ENCODE measurements around the gene ZNF746. TPM values are rescaled to one million over a fixed set of nuclear protein-coding genes. Genes with fewer than 3 reads are reported as not detected.

ZNF746 gene
- total RNA-seq, 1 experiment from 2014 or later = 19.2 TPM

- TF ChIP-seq, protein P1, sequence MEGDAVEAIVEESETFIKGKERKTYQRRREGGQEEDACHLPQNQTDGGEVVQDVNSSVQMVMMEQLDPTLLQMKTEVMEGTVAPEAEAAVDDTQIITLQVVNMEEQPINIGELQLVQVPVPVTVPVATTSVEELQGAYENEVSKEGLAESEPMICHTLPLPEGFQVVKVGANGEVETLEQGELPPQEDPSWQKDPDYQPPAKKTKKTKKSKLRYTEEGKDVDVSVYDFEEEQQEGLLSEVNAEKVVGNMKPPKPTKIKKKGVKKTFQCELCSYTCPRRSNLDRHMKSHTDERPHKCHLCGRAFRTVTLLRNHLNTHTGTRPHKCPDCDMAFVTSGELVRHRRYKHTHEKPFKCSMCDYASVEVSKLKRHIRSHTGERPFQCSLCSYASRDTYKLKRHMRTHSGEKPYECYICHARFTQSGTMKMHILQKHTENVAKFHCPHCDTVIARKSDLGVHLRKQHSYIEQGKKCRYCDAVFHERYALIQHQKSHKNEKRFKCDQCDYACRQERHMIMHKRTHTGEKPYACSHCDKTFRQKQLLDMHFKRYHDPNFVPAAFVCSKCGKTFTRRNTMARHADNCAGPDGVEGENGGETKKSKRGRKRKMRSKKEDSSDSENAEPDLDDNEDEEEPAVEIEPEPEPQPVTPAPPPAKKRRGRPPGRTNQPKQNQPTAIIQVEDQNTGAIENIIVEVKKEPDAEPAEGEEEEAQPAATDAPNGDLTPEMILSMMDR (conservative IDR thresholded peaks at IDR 0.05) = no peak
- TF ChIP-seq EZH2 (IDR thresholded peaks at IDR 0.05; ENCODE audit: low read depth) = no peak
- intact Hi-C loops (cut with micrococcal nuclease; ENCODE audit: unreplicated experiment) = no loop called here
- POLR2A ChIA-PET (ENCODE audit: unreplicated experiment) = no interaction called here
- no peaks in the 10 kb centered on the region for H4K20me1 ChIP-seq (ENCODE audit: insufficient read depth)
- no peak overlapping the region for H2AFZ ChIP-seq
- H3K27ac ChIP-seq = no peak overlapping the region
- no peak for DNase-seq
- no peaks in the 10 kb centered on the region for H3K27me3 ChIP-seq (ENCODE audit: insufficient read depth, low read depth)
- H3F3A ChIP-seq (ENCODE audit: insufficient read depth, low read depth) = no peaks in the 10 kb centered on the region; the same call in 1 of the 2 replicates
- BruUV-seq (replicated peaks) = no TSS peak
- H3K79me2 ChIP-seq (ENCODE audit: low read depth) = no peaks in the 10 kb centered on the region
- H3K4me1 ChIP-seq (replicated peaks; ENCODE audit: insufficient read depth) = no peaks in the 10 kb centered on the region
- H3K4me3 ChIP-seq = no peak overlapping the region
- H3K9me3 ChIP-seq (ENCODE audit: insufficient read depth, low read depth) = no peaks in the 10 kb centered on the region
- no peaks in the 10 kb centered on the region for H3K36me3 ChIP-seq (ENCODE audit: low read depth)
- no peaks in the 10 kb centered on the region for H3K9me2 ChIP-seq (ENCODE audit: insufficient read depth)
- CTCF ChIA-PET = no interaction called here
- no peak overlapping the region for H3K4me2 ChIP-seq
These were observed 26.2 kb downstream of the ZNF746 start for GRCh38 chr7:149471289-149471953.

- peaks cover 5% of the 10 kb centered on the region; the same call in 1 of the 2 replicates for H3K9me3 ChIP-seq (ENCODE audit: insufficient read depth, low read depth)
These were observed 27.8 kb downstream of the ZNF746 start for GRCh38 chr7:149469806-149470205.

DNA sequence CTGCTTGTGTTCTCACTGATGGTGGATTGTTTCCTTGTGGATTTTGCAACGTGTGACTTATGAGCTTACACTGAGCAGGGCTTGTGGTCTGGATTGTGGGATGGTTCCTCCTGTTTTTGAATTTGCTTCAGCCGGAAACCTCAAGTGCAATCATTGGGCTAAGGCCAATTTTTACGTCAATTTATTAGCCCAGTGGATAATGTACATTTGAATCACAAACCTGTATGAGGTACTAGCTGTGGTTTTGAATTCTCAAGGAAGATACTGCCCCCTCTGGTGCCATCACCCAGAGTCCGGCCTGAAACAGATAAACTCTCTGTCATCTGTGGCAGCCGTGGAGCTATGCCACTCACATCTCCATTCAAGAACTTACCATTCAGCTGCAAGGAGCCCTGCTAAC, 29.4 kb downstream of the ZNF746 start:
- no peak overlapping the region for H3K4me3 ChIP-seq
- no peaks in the 10 kb centered on the region for H3K4me1 ChIP-seq (replicated peaks; ENCODE audit: insufficient read depth)
- no peaks in the 10 kb centered on the region for H3K9me2 ChIP-seq (ENCODE audit: insufficient read depth)
- no peaks in the 10 kb centered on the region for H3K27me3 ChIP-seq (ENCODE audit: insufficient read depth, low read depth)
- no peaks in the 10 kb centered on the region for H3K79me2 ChIP-seq (ENCODE audit: low read depth)
- ChIA-PET CTCF (no interaction called here), POLR2A (ENCODE audit: unreplicated experiment) (no interaction called here)
- no peak overlapping the region for H3K4me2 ChIP-seq
- DNase-seq = no peak
- no peak overlapping the region for H3K27ac ChIP-seq
- no TSS peak for BruUV-seq (replicated peaks)
- H4K20me1 ChIP-seq (ENCODE audit: insufficient read depth) = no peaks in the 10 kb centered on the region
- H2AFZ ChIP-seq = no peak overlapping the region
- TF ChIP-seq, protein P1 (conservative IDR thresholded peaks at IDR 0.05) = no peak
- TF ChIP-seq EZH2 (IDR thresholded peaks at IDR 0.05; ENCODE audit: low read depth) = no peak
- H3K9me3 ChIP-seq (ENCODE audit: insufficient read depth, low read depth) = peaks cover 5% of the 10 kb centered on the region; the same call in 1 of the 2 replicates
- H3F3A ChIP-seq (ENCODE audit: insufficient read depth, low read depth) = no peaks in the 10 kb centered on the region; the same call in 1 of the 2 replicates
- H3K36me3 ChIP-seq (ENCODE audit: low read depth) = no peaks in the 10 kb centered on the region
- intact Hi-C loops (cut with micrococcal nuclease; ENCODE audit: unreplicated experiment) = no loop called here

More at GRCh38 chr7:149469806-149470205, 27.8 kb downstream of the ZNF746 start:
- intact Hi-C loops (cut with micrococcal nuclease; ENCODE audit: unreplicated experiment) = no loop called here
- Histone ChIP-seq H4K20me1 (ENCODE audit: insufficient read depth) (no peaks in the 10 kb centered on the region), H3K4me3 (no peak overlapping the region), H3K4me1 (replicated peaks; ENCODE audit: insufficient read depth) (no peaks in the 10 kb centered on the region), H3K36me3 (ENCODE audit: low read depth) (no peaks in the 10 kb centered on the region), H3K4me2 (no peak overlapping the region), H3K79me2 (ENCODE audit: low read depth) (no peaks in the 10 kb centered on the region), H2AFZ (no peak overlapping the region), H3K9me2 (ENCODE audit: insufficient read depth) (no peaks in the 10 kb centered on the region), H3F3A (ENCODE audit: insufficient read depth, low read depth) (no peaks in the 10 kb centered on the region; the same call in 1 of the 2 replicates), H3K27ac (no peak overlapping the region), H3K27me3 (ENCODE audit: insufficient read depth, low read depth) (no peaks in the 10 kb centered on the region)
- TF ChIP-seq EZH2 (IDR thresholded peaks at IDR 0.05; ENCODE audit: low read depth) = no peak
- TF ChIP-seq, protein P1 (conservative IDR thresholded peaks at IDR 0.05) = no peak
- POLR2A ChIA-PET (ENCODE audit: unreplicated experiment) = no interaction called here
- no peak for DNase-seq
- BruUV-seq (replicated peaks) = no TSS peak
- CTCF ChIA-PET = no interaction called here
